HEK293T (cell line): Measurements from ENCODE around the gene FCER2.

Source experiments
- CTCF ChIA-PET: fragments of 350-600 bp; formaldehyde crosslinking; extraction: SDS; loops from one replicate; lab custom pipeline; 2021; ENCODE audit warnings: antibody characterized with exemption, inconsistent platforms; lab: Yijun Ruan, JAX
- POLR2A ChIA-PET: fragments of 350-600 bp; formaldehyde crosslinking; extraction: SDS; loops from one replicate; lab custom pipeline; 2020; ENCODE audit warnings: antibody characterized with exemption, inconsistent platforms; lab: Yijun Ruan, JAX
- DNase-seq: peaks from one replicate; pipeline ENCODE4 v3.0.0; 2012; ENCODE audit warnings: mixed read lengths; ENCODE audit errors: extremely low spot score
- ARNT ChIP-seq: fragments of 450-650 bp; IDR thresholded peaks from 2 replicates; pipeline ENCODE4 v1.6.1; 2017; ENCODE audit warnings: mild to moderate bottlenecking
- BHLHE40 ChIP-seq: fragments of 450-650 bp; IDR thresholded peaks from 2 replicates; pipeline ENCODE4 v1.6.1; 2016; ENCODE audit warnings: mild to moderate bottlenecking, moderate library complexity, borderline replicate concordance
- CTBP1 ChIP-seq: fragments of 450-650 bp; IDR thresholded peaks from 2 replicates; pipeline ENCODE4 v1.6.1; 2016; ENCODE audit warnings: borderline replicate concordance
- ELF4 ChIP-seq: fragments of 450-650 bp; IDR thresholded peaks from 2 replicates; pipeline ENCODE4 v1.6.1; 2017; ENCODE audit warnings: antibody characterized with exemption
- FOXA1 ChIP-seq: fragments of 450-650 bp; IDR thresholded peaks from 2 replicates; pipeline ENCODE4 v1.6.1; 2016; ENCODE audit warnings: mild to moderate bottlenecking
- FOXK2 ChIP-seq: fragments of 450-650 bp; IDR thresholded peaks from 2 replicates; pipeline ENCODE4 v1.6.1; 2016; ENCODE audit warnings: mild to moderate bottlenecking
- FOXM1 ChIP-seq: fragments of 450-650 bp; IDR thresholded peaks from 2 replicates; pipeline ENCODE4 v1.6.1; 2017; ENCODE audit warnings: mild to moderate bottlenecking, borderline replicate concordance
- HDGF ChIP-seq: fragments of 450-650 bp; IDR thresholded peaks from 2 replicates; pipeline ENCODE4 v1.6.1; 2017; ENCODE audit warnings: antibody characterized with exemption, borderline replicate concordance
- L3MBTL2 ChIP-seq: fragments of 450-650 bp; conservative IDR thresholded peaks from 2 replicates; pipeline ENCODE4 v1.6.1; 2016; ENCODE audit warnings: mild to moderate bottlenecking
- LEF1 ChIP-seq: fragments of 450-650 bp; IDR thresholded peaks from 2 replicates; pipeline ENCODE4 v1.6.1; 2017; ENCODE audit warnings: mild to moderate bottlenecking, borderline replicate concordance
- NFRKB ChIP-seq: fragments of 450-650 bp; IDR thresholded peaks from 2 replicates; pipeline ENCODE4 v1.6.1; 2016; ENCODE audit warnings: mild to moderate bottlenecking, moderate library complexity
- PKNOX1 ChIP-seq: fragments of 450-650 bp; IDR thresholded peaks from 2 replicates; pipeline ENCODE4 v1.6.1; 2016
- SP1 ChIP-seq: fragments of 450-650 bp; IDR thresholded peaks from 2 replicates; pipeline ENCODE4 v1.6.1; 2017
- SUZ12 ChIP-seq: fragments of 450-650 bp; IDR thresholded peaks from 2 replicates; pipeline ENCODE4 v1.6.1; 2016; ENCODE audit warnings: mild to moderate bottlenecking
- TARDBP ChIP-seq: fragments of 450-650 bp; IDR thresholded peaks from 2 replicates; pipeline ENCODE4 v1.6.1; 2016
- ZNF384 ChIP-seq: fragments of 450-650 bp; IDR thresholded peaks from 2 replicates; pipeline ENCODE4 v1.6.1; 2016

Gene FCER2

GRCh38 chr19:7689165-7689564 lies 12.8 kb downstream of the FCER2 start:
- DNase-seq, result no peak
- POLR2A ChIA-PET, result interaction anchor here (1.4 kb wide), 1 partner anchor 9 kb away, joined by 3 read pairs; no protein-coding TSS in a partner anchor
- TF ChIP-seq L3MBTL2, result no peak
- no peak for TF ChIP-seq SP1
- TF ChIP-seq FOXK2, result no peak
- TF ChIP-seq SUZ12, result no peak
- no peak for TF ChIP-seq ARNT
- TF ChIP-seq FOXA1, result no peak
- TF ChIP-seq TARDBP, result no peak
- no peak for TF ChIP-seq PKNOX1
- TF ChIP-seq BHLHE40, result no peak
- CTCF ChIA-PET, result no interaction called here

GRCh38 chr19:7687177-7687576 lies 14.8 kb downstream of the FCER2 start:
- CTCF ChIA-PET, result no interaction called here

GRCh38 chr19:7685546-7686445 lies 16.1 kb downstream of the FCER2 start:
- no peak for TF ChIP-seq NFRKB
- TF ChIP-seq CTBP1, result no peak
- no peak for TF ChIP-seq SUZ12
- no peak for TF ChIP-seq HDGF
- no peak for TF ChIP-seq ARNT
- no peak for TF ChIP-seq ZNF384
- no peak for TF ChIP-seq L3MBTL2
- TF ChIP-seq FOXM1, result no peak
- no peak for TF ChIP-seq ELF4
- TF ChIP-seq FOXA1, result no peak
- TF ChIP-seq LEF1, result no peak
- no peak for TF ChIP-seq SP1
- no peak for TF ChIP-seq FOXK2
- TF ChIP-seq PKNOX1, result no peak
- TF ChIP-seq BHLHE40, result no peak
- no peak for TF ChIP-seq TARDBP
- POLR2A ChIA-PET, result interaction anchor here (1.2 kb wide), 1 partner anchor 11 kb away, joined by 3 read pairs; no protein-coding TSS in a partner anchor
- CTCF ChIA-PET, result interaction anchor here (1.2 to 1.5 kb wide), 2 partner anchors 114 to 117 kb away, joined by 5 to 9 read pairs; no protein-coding TSS in a partner anchor
- DNase-seq, result no peak

More at GRCh38 chr19:7687177-7687576, 14.8 kb downstream of the FCER2 start:
- no peak for DNase-seq
- TF ChIP-seq PKNOX1, result no peak
- TF ChIP-seq BHLHE40, result no peak
- no peak for TF ChIP-seq ZNF384
- TF ChIP-seq ARNT, result no peak
- no peak for TF ChIP-seq NFRKB
- no peak for TF ChIP-seq HDGF
- TF ChIP-seq SUZ12, result no peak
- TF ChIP-seq SP1, result no peak
- no peak for TF ChIP-seq ELF4
- TF ChIP-seq TARDBP, result no peak
- no peak for TF ChIP-seq CTBP1
- no peak for TF ChIP-seq FOXA1
- POLR2A ChIA-PET, result no interaction called here

- DNase-seq, result no peak
- ChIA-PET CTCF (interaction anchor here (0.6 kb wide), 1 partner anchor 1061 kb away, joined by 3 read pairs; no protein-coding TSS in a partner anchor), POLR2A (no interaction called here)
- no peak for TF ChIP-seq FOXK2
Observed at GRCh38 chr19:7682175-7682855, 19.6 kb downstream of the FCER2 start.

GRCh38 chr19:7681340-7682174 lies 20.4 kb downstream of the FCER2 start:
- ChIA-PET CTCF (interaction anchor here (0.5 to 1.7 kb wide), 21 partner anchors 12 to 327 kb away, joined by 3 to 10 read pairs (median 3); partner anchors contain the start of gene RETN), POLR2A (interaction anchor here (0.7 to 1.7 kb wide), 18 partner anchors 10 to 582 kb away, joined by 3 to 19 read pairs (median 4); partner anchors contain the start of genes PET100 and XAB2)
- TF ChIP-seq L3MBTL2 (peak; percentile 31; the same call in 1 of the 2 replicates), ARNT (no peak)
- DNase-seq, result peak; percentile 81
